GM20431 (cell line): Measurements from ENCODE around the gene GRK6.

Experiments used
- in situ Hi-C: fragments of 300-500 bp; cut with MseI, MboI; formaldehyde crosslinking; loops from one replicate; pipeline ENCODE4 v1.15.0; 2020; ENCODE audit warnings: low sequenced_read_pairs; ENCODE audit not compliant: unreplicated experiment

GRK6 gene

DNA sequence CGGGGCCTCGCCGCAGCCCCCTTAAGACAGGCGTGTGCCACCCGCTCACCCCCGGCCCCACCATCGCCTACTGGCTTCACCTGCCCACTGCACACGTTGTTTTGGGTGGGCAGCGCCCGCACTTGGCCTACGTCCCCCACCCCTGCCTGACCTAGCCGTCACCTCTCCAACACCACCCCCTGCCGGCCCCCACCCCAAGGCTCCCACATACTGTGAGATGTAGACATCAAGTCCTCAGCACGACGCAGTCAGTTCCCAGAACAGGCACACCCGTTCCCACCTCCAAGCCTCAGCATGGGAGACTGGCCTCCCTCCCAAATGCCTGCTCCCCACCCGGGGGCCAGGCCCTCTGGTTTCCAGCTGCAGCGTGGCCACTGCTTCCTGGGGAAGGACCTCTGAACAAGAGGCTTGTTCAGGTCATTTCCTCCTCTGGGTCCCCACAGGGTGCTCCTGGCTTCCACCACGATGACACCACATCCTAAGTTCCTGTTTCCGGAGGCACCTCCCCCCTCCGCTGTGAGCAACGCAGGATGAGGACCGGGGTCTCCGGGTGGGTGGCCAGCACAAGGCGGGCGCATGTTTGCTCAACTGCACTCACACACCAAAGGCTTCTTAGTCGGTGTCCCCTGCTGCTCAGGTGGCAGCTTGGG is 35.7 kb downstream of the GRK6 start:
- in situ Hi-C loops, result no loop called here

DNA sequence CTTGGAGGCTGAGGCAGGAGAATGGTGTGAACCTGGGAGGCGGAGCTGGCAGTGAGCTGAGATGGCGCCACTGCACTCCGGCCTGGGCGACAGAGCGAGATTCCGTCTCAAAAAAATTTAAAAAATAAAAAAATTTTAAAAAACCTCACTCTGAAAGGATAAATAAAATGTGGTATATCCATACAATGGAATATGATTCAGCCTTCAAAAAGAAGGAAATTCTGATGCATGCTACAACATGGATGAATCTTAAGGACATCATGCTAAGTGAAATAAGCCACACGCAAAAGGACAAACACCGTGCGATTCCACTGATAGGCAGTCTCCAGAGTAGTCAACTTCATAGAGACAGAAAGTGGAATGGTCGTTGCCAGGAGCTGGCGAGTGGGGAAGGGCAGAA is 38.6 kb downstream of the GRK6 start:
- in situ Hi-C loops, result no loop called here

DNA sequence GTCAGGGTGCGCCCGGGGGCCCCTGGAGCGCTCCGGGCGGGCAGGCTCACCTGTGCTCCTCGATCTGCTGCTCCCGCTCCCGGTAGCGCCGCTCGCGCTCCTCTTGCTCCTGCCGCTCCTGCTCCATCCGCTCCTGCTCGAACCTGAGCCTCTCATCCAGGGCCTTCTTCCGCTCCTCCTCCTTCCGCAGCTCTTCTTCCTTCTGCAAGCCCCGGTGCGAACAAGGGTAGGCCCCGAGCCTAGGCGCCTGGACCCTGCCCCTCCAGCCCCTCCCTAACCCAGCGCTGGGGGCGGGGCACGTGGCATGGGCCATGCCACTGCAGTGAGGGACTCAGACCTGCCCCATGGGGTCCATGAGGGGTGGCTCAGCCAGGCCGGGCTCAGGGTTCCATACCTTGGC is 40.4 kb downstream of the GRK6 start:
- in situ Hi-C loops, result no loop called here

DNA sequence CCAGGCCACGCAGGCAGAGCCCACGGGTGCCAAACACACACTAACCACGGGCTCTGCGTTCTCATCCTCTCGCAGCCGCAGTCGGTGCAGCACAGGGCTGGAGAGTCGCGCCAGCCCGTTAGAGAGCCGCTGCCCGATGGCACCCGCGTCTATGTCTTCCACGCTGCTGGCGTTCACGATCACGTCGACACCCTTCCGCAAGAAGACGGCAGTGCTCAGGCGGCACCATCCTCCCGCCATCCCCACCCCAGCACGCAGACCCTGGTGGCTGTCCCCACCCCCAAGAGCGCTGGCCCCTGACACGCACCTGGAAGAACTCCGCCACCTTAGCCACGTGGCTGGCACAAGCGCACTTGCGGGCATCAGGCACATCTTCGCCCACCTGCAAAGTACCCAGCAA is 41.0 kb downstream of the GRK6 start:
- in situ Hi-C loops, result no loop called here

DNA sequence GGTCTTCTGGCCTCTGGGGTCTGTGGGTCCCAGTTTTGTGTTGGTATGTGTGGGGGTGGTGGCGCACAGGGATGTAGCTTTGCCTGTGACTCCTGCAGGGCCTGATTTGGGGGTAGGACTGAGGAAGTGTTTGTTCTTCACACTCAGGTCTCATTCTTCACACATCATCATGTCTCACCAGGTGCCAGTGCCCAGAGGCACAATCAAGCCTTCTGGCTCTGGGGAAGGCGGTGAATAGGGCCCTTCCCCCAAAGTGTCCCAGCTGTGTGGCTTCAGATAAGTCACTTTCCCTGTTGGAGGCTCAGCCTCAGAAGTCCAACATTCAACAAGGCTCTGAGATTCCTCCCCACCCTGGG is 41.8 kb downstream of the GRK6 start:
- in situ Hi-C loops, result no loop called here

DNA sequence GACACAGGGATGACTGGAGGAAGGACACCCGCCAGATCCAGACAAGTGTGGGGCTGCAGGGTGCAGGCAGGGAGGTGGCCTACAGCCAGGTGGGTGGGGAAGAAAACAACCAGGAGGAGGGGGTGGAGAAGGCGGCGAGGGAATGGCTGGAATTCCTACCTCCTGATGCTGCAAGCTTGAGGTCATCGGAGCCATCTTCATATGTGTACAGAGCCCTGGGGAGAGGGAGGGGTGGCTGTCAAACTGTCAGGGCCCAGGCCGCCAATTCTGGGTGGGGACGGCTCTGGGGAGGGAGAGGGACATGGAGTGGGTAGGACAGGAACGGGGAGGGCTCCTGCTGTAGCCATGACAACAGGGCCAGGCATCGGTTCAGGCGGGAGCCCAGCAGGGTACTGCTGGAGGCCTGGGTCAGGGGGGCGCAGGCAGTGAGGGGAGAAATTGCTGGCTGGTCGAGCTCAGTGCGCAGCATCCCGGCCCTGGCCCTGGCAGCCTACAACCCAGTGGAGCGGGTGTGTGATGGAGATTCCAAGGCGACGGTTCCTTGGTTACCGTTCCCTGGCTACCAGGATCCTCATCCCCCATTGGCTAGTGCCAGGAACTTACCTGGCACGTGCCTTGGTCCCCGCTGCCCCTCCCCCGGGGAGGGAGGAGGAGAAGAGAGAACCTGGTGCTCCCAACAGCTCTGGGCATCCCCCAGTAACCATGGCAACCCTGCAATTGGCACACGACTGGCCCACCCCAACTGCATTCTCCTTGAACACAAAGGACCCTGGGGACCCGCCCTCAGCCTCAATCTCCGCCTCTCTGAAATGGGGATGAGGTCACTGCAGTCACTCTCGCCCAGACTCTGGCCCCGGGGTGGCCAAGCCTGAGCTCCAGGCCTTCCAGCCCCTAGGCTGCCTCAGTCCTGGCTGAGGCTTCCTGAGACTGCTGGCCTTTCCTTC is 42.5 kb downstream of the GRK6 start:
- in situ Hi-C loops, result no loop called here

DNA sequence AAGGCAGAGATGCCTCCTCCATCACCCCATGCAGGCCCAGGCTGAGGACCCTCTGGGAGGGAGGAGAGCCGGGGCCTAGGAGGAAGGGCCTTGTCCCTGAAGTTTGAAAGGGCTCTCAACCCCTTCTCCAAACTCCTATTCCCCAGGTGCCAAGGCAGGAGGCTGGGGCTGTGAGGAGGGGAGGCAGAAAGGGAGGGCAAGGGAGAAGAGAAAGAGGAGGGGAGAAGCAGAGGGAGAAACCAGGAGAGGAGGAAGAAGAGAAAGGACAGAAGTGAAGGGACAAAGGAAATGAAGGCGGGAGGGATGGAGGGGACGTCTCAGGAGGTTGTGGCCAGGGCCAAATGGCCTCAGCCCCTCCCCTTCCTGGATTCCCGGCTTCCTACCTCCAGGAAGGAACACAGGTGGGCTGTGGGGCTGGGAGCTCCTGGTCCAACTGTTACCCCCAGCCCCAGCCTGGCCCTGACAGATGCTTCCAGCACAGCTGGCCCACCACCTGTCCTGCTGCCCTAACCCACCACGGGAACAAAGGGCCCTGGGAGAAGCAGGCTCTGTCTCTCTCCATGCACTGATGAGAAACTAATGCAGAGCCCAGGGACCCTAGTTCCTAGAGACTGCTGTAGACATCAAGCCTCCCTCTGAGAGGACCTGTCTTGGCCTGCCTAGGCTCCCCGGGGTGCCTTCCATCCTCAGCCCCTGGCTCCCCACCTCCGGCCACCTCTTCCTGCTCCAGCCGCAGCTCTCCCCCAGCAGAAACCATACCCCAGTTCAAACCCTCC is 43.5 kb downstream of the GRK6 start:
- in situ Hi-C loops, result no loop called here

DNA sequence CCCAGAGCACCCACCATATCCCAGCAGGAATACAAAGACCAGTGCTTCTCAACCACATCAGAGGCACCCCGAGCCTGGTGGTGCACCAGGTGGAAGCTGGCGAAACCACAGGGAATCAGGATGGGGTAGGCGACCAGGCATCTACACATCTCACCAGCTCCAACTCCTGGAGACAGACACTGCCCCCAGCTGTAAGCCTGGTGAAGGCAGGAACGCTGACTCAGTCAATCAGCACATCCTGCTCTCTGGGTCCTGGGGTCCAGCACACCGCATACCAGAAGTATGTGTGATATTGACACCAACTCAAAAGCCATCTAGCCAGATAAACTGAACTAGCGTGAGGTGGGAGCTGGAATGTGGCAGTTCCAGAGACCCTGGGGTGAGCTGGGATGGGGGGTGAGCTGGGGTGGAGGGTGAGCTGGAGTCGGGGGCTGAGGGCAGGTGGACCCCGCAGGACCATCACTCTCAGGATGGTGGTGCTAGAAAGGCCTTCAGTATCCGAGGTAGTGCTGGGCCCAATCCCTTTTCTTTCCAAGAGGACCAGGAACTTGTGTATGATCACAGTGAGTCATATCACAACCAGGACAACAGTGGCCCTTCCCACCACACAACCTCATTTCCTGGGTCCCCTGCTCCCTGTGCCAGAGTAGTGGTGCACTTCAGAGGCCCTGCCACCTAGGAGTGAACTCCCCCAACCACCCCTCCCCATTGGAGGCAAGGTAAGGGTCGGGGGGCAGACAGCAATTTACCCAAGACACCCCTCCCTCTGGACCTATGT is 44.5 kb downstream of the GRK6 start:
- in situ Hi-C loops, result no loop called here

DNA sequence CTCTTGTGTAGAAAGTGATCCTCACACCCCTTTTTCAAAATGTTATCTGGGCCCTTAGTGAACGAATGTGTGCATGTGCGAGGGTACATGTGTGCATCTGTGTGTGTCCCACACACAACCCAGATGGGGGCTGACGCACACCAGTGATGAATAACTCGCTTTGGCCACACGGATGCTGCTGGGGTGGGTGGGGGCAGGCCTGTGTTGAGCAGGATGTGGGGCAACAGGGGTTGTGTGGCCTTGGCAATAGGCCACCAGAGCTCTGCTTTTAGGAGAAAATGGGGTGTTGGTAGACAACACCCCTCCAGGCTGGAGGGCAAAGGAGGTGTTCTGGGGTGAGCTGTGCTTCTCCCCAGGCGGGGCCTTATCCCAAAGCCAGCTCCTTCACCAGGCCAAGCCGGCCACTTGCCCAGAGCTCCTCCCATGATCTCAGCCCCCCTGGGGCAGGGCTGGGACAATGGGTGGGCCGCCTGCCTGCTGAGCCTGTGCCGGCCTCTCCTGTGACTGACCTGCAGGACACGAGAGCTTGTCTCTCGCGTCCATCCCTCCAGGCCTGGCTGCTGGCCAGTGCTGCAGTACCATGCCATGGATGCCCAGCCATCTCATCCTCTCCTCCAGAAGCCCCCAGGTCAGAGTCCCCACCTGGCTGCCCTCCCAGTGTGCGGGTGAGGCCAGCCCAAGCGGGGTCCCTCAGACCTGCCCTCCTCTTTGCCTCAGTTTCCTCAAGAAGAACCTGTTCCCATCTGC is 45.3 kb downstream of the GRK6 start:
- in situ Hi-C loops, result no loop called here

DNA sequence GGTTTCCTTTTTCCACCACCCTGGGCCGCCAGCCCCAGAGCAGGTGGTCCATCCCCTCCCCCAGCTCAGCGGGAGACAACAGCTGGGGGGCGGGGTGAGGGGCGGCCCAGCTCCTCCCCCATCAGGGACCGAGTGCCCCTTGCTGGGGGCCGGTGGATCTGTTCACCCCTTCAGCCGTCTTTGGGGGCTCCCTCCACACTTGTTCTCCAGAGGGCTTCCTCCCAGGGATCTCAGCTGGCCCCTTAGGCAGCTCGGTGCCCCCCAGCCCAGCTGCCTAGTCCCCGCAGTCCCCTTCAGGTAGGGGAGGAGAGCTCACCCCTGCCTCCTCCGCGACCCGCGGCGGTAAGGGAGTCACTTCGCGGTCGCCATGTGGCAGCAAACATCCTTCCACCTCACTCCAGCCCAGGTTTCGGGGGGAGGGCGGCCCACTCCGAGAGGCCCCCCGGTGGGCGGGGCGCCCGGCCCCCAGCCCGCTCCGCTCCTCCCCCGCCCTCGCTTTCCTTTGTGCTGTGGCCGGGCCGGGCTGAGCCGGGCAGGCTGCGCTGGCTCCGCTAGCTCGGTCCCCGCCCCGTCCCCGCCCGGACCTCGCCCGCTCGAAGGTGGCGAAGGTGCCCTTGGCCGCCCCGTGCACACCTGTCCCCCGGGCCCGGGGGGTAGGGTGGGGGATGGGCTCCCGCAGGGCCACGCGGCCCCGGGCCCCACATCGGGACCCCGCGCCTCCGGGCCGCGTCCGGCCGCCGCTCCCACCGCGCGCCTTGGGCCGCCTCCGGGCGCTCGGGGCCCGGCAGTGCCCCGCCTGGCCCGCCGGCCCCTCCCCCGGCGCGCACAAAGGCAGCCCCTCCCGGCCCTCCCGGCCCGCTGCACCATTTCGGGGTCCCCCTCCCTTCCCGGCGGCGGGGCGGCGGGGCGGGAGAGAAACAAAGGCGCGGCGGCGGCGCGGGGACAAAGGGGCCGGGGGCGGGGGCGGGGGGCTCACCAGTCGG is 46.3 kb downstream of the GRK6 start:
- in situ Hi-C loops, result no loop called here

DNA sequence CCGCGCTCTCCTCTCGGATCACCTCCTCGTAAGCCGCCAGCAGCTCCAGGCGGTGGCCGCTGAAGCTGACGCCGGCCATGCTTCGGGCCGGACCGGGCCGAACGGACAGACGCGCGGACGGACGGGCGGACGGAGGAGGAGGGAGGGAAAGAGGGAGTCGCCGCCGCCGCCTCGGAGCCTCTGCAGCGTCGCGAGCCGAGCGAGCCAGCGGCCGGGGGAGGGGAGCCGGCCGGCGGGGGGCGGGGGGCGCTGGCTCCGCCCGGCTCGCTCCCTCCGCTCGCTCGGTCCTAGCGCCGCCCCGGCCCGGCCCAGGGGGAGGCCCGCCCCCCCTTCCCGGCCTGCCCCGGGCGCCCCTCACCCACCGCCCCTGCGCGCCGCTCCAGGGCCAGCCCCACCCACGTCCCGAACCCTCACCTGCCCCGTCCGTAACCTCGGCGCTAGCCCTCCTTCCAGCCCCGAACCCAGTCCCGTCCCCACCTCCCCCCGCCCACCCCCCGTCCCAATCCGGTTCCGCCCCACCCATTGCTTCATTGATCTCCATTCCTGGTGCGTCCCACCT is 47.0 kb downstream of the GRK6 start, which contains the start of gene DBN1:
Gene DBN1, minus strand, starts transcription at position 192 of the 559 bp plus-strand sequence. Its CDS starts 113 bp downstream, at position 79.
- in situ Hi-C loops, result no loop called here

DNA sequence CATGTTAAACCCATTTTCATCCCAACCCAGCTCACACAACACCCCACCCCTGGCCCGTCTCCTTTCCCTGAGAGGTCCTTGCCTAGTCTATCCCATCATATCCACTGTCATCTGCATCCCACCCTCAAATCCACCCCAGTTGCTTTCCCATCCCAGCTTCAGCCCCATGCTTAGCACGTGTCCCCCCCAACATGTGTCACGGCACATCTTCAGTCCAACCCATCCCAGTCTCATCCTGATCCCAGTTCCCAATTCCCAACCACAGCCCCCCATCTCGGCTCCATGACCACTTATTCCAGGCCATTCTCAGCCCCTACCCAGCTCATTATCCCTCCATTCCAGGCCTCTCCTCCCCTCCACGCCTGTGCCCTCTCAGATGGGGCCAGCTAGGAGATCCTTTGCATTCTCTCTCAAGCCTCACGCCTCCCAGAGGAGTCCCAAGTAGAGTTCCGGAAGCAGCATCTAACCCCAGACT is 47.6 kb downstream of the GRK6 start:
- in situ Hi-C loops, result no loop called here

DNA sequence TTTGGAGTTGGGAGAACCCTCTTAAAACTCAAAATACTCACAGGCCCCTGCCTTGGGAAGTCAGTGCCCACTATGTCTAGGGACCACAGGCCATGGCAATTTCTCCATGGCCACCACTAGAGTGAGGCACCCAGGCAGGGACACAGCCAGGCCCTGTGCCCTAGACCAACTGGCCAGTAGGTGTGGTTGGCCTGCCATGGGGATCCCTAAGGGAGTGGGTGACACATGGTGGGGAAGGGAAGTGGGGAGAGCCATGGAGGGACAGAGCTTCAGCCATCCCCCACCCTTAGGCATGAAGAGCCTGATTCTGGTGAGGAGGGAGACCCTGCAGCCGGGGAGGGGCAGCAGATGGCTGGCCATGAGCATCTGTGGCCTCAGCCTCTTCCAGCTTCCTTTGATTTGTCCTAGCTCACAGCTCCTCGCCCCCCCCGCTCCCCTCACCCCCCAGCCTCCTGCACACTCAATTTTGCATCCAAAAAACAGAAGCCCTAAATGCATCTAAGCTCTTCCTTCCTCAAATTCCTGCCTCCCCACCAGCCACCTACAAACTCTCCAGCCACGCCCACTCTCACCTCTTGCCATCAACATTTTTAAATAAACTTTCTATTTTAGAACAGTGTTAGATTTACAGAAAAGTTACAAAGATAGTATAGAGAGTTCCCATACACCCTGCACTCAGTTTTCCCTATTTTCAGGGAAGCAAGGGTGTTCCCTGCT is 48.5 kb downstream of the GRK6 start:
- in situ Hi-C loops, result no loop called here

DNA sequence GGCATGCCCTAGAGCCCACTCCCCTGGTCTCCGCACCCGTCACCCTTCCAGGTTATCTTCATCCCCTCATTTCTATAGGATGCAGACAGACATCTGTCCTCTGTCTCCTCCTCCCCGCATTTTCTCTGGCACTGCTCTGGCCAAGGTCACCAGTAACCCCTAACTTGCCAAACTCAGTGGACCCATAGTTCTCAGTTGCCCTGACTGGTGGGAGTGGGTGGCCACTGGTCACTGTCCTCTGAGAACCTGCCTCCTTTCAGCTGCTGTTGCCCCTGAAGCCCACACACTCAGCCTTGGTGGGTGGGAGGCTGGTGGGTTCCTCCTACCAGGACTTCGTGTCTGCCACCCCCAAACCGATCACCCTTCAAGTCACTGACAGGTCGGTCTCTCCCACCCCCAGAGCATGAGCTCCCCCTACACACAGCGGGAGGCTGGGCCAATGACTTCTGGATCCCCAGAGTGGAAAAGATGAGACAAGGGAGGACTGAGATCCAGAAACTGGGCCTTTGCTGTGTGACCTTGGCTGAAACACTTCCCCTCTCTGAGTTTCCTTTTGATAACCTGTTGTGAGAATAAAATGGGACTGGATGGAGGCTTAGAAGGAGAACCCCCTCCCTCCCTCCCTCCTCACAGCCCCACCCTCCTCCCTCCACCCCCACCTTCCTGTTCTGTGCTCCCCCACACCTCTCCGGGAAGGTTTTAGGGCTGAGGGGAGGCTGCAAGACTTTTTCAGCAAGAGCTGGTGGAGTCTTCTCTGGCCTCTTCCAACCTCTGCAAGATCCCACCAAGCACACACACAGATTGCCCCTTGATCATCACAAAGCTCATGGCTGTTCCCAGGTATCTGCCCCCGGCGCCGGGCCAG is 49.3 kb downstream of the GRK6 start:
- in situ Hi-C loops, result no loop called here

DNA sequence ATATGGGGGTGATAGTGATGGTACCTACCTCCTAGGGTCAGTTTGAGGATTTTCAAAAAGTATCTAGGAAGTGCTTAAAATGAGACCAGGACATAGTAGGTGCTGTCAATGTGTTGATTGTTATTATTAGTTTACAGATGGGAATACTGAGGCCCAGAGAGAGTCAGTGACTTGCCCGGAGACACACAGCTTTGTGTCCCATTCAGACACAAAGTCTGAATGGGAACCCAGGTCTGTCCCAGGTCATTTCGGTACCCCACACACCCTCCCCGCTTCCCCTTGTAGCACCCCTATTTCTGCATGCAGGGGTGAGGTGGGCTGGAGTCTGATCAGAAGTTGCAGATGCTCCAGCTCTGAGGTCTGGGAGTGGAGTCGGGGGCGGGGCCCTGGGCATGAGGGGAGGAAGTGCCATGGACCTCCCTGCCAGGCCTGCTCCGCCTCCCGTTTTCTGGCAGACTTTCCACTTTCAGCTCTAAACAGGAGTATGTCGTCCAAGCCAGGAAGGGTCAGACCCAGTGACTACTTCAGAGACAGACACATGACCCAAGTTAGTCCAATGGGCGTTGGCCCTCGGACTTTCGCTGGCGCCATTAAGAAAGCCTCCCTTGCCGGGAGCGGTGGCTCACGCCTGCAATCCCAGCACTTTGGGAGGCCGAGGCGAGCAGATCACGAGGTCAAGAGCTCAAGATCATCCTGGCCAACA is 50.2 kb downstream of the GRK6 start:
- in situ Hi-C loops, result no loop called here
